GM18909 (cell line): Measurements from ENCODE around the gene NUP188.

Experiments
- ATAC-seq: cut with Tn5 transposase; IDR thresholded peaks from one replicate; pipeline ENCODE4 v1.9.1; 2021; ENCODE audit warnings: mild to moderate bottlenecking; ENCODE audit not compliant: unreplicated experiment, poor library complexity

Gene NUP188

DNA sequence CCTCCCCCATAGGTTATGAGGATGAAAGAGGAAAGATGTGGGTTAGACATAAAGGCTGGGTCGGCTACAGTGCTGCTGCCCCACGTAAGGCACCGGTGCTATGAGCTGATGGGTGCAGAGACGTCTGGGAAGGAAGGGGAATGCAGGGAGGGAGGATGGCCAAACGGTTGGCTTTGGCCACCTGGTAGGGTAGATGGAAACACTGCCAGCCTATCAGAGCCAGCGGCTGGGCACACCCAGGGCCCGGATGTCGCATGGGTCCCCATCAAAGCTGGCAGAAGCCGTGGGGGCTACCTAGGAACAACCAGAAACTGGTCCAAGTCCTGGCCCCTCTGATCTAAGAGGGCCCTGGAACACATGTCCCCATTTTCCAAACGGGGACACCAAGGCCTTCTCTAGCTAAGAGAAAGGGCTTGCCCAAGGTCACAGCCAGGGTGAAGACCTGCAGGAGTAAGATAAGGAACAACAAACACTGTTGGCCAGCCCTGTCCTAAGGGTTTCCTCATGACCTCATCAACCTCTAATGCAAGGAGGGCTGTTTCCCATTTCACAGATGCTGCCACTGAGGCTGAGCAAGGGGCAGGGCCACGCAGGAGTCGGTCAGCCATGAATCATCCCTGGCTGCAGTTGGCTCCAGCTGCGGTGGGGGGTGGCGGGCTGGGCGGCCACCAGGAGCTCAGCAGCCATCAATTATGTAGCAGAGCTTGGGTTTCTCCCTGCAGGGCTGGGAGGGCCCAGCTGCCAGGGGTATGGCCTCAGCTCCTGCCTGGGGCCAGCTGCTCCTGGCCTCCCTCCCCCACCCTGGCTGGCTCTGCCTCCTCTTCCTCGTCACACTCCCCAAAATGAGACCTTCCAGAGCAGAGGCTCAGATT, 75.8 kb downstream of the NUP188 start:
- ATAC-seq = no peak

DNA sequence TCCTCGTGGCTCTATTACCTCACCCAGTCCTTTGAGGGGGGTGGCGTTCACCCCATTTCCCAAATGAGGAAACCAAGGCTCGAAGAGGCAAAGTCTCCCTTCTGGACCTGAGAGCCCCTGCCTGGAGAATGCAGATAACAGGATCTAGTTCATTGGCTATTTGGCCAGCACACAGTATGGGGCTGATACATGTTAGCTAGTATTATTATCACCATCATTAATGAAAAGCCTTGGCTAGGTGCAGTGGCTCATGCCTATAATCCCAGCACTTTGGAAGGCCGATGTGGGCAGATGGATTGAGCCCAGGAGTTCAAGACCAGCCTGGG, 76.4 kb downstream of the NUP188 start:
- no peak for ATAC-seq

DNA sequence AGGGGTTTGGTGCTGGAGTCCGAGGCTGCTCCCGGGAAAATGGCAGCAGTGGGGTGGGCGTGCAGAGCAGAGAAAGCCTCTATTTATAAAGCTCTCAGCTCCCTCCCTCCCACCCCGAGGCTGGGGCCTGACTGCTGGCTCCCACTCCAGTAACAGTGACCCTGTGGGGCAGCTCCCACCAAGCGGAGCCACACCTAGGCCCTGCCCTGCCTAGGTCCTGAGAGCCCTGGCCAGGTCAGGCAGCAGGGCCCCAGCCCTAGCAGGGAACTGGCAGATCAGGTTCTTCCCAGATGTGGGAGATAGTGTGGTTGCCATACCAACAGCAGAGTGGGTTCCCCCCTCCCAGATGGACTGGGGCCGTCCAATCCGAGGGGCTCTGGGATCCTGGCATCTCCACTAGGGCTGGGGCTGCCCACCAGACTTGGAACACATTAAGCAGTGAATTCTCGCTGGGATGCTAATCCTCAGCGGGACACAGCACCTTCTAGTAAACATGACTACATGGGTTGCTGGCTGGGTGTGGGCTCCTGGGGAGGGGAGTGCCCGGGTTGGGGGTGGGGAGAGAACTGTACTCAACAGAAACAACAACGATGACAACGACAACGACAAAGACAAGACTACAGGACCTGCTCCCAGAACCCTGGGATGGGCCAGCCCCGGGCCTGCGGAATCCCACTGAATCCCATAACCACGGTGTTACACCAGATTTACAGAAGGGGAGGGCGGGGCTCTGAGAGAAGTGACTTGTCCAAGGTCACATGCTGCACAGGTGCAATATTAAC, 79.1 kb downstream of the NUP188 start:
- no peak for ATAC-seq

DNA sequence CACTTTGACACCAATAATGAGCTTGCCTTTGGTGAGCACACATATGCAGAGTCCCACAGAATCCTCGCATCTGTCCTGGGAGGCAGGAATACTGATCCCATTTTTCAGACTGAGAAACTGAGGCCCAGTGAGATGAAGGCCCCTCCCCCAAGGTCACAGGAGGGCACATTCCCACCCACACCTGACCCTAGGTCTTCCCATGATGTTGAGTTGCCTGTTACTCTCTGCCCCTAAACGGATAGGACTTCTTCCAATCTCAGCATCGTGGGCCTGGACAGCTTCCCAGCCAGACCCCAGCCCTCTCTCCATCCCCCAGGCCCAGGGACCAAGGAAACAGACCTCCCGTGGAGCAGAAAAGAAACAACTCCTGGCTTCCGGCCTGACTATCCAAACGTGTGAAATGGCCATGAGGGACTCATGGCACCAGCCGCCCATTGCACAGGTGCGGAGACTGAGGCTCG, 79.8 kb downstream of the NUP188 start:
- ATAC-seq = no peak

DNA sequence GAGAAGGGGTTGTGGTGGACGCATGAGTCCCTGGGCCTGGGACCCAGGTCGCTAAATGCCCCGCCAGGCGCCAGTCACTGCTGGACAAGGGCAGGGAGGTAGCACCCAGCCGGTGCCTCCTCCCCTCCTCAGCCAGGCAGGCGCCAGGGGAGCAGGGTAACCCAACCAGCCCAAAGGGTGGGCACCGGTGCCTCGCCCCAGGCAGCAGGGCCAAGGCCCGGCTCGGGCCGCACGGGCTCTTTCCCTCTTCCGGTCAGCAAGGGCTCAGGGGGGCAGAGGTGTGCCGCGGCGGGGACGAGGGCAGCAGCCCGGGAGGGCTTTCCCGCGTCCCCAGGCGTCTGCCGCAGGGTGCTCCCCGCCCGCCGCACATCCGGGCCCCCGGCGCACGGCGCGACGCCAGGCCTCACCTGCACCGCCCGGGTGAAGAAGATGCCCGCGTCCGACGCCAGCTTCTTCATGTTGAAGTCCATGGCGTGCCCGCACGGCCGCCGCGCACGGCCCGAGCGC, 80.2 kb downstream of the NUP188 start:
- peak; percentile 45 for ATAC-seq

DNA sequence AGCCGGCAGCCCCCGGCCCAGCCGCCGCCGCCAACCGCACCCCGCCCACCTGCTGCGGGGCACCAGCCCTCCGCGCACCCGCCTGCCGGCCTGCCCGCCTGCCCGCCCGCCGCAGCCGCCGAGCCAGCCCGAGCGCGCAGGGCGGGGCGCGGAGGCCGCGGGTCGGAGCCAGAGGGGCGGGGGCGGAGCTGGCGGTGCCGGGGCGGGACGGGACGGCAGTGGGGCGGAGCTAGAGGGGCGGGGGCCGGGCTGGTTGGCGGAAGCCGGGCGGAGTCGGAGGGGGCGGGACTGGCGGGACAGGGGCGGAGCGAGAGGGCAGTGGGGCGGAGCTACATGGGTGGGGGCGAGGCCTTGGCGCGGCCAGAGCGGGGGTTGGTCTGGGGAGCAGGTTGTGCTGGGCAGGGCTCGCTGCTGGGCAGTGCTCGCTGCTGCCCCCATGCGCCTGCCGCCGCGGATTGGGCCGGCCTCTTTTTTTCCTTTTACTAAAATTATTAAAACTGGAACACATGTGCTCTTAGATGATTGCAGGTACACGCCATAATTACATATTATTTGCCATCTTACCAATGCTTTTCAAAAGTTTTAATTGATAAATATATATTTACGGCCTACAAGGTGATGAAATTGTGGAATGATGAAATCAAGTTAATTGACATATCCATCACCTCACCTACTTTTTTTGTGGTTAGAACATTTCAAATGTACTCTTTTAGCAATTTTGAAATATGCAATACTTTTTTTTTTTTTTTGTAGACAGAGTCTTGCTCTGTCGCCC, 80.9 kb downstream of the NUP188 start, which contains the start of gene SH3GLB2:
SH3GLB2 (minus strand) TSS at position 140 of the 775 bp plus-strand sequence. CDS start 177 bp downstream, outside the sequence.
- peak; percentile 73 for ATAC-seq

DNA sequence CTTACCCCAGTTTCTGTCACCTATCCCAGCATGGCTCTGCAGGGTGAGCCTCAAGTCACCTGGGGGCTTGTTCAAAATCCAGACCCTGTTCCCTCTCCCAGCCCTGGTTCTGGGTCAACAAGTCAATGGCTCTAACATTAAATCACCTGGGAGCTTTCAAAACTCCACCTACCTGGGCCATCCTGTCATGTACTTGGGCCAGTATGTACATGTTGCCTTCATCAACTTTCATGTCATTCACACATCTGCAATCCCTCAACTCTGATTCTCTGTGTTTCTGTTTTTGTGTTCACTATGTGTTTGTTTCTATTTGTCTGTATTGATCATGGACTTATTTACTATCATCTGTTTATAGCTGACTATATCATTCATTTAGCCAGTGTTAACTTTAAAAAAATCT, 82.7 kb downstream of the NUP188 start:
- ATAC-seq = no peak

DNA sequence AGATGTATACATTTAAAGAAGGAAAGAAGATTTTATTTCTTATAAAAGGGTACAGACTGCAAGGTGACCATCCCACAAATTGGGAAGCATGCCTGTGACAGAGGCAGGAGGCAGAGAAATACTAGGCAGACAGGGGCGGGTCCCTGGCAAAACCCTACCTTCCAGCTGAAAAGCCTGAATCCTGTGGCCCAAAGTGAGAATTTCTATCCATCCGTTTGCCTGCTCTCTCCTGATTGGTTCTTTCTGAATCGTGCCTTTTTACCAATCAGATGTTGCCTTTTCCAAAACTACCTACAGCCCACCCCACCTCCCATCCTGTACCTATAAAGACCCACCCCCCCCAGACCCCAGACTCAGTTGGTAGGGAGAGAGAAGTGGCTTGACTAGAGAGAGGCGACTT, 84.0 kb downstream of the NUP188 start:
- no peak for ATAC-seq

DNA sequence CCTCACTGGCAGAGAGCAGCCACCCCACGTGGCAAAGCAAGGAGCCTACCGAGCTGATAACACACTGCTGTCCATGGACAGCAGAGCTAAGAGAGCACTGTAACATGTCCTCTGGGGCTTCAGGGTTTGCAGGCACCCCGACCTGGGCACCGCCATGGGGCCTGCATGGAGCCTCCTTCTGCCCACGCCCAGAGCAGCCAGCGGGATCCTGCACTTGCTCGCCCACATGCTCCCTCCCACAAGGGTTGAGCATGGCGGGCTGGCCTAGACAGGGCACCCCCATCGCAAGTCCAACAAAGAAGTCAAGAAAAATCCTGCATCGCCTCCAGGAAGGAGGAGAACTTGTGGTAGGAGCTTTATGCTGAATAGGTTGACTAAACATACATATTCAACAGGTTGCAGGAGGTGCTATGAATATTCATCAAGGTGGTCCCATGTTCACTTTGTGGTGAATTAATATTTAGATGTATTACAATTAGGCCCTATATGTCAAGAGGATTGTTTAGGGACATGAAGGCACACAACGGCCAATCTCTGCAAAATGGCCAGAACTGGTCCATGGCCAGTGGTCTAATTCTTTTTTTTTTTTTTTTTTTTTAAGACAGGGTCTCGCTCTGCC, 85.2 kb downstream of the NUP188 start:
- ATAC-seq = no peak

DNA sequence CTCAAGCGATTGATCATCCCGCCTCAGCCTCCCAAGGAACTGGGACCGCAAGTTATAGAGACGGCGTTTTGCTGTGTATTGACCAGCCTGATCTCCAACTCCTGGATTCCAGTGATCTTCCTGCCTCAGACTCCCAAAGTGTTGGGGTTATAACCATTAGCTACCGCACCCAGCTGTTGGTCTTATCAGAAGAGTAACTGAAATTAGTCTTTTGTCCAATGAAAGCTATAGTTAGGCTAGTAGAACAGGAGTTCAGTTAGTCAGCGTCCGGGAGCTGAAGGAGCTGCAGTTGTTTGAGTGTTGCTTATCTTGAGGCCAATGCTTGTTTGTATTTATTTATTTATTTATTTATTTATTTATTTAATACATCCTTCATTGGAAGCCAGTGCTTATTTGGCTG, 85.7 kb downstream of the NUP188 start:
- no peak for ATAC-seq

DNA sequence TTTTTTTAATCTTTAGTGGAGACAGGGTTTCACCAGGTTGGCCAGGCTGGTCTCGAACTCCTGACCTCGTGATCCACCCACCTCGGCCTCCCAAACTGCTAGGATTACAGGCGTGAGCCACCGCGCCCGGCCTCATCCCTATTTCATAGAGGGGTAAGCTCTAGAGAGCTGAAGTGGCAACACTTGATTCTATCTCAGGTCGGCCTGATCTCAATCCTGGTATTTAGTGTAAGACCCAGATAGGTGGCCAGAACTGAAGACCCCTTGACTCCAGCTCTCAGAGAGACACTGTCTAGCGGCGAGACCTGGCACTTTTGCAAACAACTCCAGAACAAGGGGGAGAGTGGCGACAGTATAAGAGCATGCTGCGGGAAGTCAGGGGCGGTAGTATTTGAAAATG, 88.3 kb downstream of the NUP188 start:
- peak; percentile 4 for ATAC-seq

DNA sequence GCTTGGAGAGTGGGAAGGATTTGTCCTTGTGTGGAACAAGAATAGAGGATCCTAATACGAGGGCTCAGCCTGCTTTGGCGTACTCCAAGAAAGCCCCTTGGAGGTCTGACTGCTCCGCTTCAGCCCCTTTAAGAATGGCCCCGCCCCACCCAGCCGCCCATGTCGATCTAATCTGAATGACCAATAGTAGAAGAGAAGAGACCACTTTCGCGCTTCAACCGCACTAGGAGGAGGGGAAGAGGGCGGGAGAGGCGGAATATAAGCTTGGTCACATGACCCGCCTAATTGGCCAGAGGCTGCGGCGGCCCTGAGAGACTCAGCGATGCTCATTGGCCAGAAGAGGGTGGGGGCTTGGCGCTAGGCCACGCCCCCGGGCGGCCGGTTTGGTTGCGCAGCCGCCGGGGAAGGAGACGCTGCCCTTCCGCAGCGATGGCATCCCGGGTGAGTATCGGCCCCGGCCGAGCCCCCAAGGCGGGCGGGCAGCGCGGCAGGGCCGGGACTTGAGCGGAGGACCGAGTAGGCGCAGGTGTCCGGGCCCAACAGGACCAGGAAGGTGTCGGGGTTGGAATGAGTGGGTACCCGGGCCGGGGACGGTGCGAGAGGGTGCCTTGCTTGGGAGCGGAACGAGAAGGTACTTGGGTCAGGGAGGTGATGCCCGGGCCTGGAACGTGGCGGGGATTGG, 88.9 kb downstream of the NUP188 start, which contains the start of gene MIGA2:
MIGA2 (plus strand) TSS at position 386 of the 682 bp plus-strand sequence. CDS start 3,969 bp downstream, outside the sequence.
- ATAC-seq = peak; percentile 96

DNA sequence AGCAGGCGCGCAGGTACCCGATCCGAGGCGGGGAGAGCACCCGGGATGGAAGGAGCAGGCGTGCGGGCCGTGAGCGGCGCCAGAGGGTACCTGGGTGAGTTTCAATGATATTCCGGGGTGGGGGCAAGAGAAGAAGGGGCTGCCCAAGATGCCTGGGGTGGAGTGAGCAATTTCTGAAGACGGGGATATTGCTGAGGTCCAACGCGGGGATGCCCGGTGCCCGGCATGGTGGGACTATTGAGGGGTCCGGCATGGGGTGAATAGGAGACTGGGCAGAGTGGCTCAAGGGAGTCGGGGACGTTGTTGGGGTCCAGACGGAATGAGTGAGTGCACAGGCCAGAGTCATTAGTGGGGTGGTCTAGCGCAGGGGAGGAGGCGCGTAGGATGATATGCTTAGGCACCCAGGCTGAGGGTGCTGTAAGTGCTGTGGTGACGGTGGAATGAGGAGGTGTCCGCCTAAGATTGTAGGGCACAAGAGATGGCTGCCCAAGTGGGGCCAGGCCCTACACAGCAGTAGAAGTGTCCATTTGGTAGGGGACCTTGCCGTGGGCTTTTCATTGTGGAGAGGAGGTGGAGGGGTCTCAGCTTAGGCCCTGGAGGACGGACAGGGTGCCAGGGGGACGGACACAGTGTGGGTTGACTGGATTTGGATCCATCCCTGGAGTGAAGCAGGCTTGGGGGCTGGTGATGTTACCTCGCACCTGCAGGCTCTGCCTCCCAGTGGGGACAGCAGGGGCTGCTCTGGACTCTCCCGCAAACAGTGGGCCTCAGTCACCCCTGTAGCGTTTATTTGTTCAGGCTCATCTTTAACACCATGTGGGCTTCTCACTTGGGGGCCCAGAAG, 89.6 kb downstream of the NUP188 start:
- ATAC-seq = no peak

DNA sequence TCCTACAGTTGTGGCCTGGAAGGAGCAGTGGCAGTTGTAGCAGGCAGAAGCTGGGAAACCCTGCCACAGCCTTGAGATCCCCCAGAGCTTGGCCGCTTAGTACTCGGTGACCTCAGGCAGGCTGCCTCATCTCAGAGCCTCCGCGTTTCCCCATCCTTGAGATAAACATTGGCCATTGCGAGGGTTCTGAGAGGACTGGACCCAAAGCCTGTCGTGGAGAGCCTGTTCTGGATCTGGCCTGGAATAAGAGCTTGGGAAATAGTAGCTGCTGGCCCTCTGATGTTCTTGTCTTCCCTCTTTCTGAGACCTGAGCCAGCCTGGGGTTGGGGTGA, 90.2 kb downstream of the NUP188 start:
- no peak for ATAC-seq

DNA sequence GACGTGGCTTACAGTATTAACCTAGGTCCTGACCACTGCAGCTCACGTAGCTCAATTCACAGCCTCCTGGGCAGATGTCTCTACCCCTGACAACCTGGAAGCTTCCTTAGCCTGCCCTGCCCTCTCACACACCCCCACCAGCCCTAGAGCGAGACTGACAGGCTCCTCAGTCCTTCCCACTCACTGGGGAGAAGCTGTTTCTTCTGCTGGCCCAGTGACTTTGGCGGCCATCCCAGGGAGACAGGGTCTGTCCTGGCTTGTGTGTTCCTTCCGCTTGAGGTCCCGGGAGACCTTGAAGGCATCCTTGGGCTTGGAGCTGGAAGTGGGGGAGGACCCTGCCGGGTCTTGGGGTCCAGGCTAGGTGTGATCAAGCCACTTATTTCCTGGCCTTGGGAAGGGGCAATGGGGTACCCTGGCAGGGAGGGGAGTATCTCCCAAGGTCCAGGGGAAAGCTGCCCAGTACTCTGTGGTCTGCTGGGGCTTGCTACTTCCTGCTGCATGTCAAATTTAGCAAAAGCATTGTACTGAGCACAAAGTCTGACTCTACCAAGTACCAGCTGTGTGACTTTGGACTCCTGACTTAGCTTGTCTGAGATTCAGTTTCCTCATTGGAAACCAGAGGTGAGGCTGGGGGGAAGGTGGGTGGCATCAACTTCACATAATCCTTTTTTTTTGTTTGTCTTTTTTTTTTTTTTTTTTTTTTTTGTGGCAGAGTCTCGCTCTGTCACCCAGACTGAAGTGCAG, 90.8 kb downstream of the NUP188 start:
- no peak for ATAC-seq

DNA sequence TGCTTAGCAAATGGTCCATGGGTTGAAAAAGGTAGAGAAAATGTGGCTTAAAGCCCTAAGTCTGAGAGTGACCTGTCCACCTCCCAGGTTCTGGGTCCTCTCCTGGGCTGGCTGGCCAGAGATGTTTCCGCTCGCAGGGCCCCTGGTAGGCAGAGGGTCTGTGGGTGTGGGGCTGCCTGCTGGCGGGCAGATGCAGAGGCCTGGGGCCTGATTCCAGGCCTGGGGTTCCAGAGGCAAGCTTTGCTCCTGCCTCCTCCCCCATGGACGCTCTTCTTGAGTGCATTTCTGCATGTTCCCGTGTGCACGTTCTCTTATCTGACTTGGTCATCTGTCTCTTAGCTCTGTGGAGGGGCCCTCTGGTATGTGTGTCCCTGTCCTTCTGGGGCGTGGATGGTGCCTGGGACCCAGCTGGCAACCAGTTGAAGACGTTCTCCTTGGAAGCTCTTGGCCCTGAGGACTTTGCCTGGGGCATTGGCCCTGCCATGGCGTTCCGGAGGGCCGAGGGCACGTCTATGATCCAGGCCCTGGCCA, 92.7 kb downstream of the NUP188 start:
- no peak for ATAC-seq

DNA sequence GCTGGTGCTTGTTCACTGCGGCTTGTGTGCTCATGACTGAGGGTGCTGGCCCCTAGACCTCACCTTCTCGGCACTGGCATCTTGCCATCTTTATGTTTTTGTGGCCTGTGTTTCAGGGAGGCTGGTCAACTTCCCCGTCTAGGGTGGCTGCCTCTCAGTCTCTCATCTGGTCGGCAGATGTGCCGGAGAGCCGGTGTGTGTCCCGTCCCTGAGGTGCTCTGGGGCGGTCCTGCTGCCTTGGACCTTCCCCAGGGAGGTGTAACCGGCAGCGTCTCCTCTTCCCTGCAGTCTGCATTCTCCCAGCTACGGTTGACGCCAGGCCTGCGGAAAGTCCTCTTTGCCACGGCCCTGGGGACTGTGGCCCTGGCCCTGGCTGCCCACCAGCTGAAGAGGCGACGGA, 94.5 kb downstream of the NUP188 start:
- ATAC-seq = no peak

DNA sequence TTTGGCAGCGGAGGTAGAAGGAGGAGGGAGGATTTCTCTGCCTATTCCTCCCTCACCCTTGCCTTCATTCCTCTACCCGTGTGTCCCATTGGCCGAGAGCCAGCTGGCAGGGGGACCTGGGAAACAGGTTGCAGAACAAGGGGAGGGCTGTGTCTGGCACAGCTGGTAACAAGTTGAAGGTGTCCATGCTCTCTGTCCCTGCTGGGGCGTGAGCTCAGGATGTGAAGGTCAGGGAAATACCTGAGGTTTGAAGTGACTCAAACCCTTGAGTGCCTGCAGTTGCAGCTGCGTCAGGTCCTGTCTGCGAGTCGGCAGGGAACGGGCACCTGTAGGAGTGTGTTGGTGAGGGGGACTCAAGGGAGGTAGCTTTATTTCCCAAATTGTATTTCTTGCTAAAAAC, 105.1 kb downstream of the NUP188 start:
- ATAC-seq = no peak
